ENCODE results near the gene ABCC3. TPM values are rescaled to one million over a fixed set of nuclear protein-coding genes. Genes with fewer than 3 reads are reported as not detected.

Gene ABCC3
- total RNA-seq, 1 experiment from 2014 or later, result 66.2 TPM

GRCh38 chr17:50585346-50585745 lies 49.3 kb upstream of the ABCC3 start:
- H4K20me1 ChIP-seq (ENCODE audit: insufficient read depth), result no peaks in the 10 kb centered on the region
- H3K27me3 ChIP-seq (ENCODE audit: insufficient read depth, low read length), result no peaks in the 10 kb centered on the region
- RAD21 ChIA-PET (ENCODE audit: low non-redundant PET in 1 of 2, low total read pairs in 2 of 2, uncharacterized antibody in 2 of 2, unreplicated experiment in 2 of 2), result no interaction called here
- TF ChIP-seq SIN3A (IDR thresholded peaks at IDR 0.05; ENCODE audit: low read depth) (no peak), FOSL1 (IDR thresholded peaks at IDR 0.05; ENCODE audit: low read depth) (no peak), CEBPB (IDR thresholded peaks at IDR 0.05; ENCODE audit: low read depth) (no peak), YY1 (IDR thresholded peaks at IDR 0.05; ENCODE audit: extremely low read depth, insufficient replicate concordance, low read depth, low read length) (no peak), CBX3 (IDR thresholded peaks at IDR 0.05; ENCODE audit: low read depth) (no peak), POLR2AphosphoS5 (IDR thresholded peaks at IDR 0.05; ENCODE audit: low read depth, low read length) (no peak), POLR2A (IDR thresholded peaks at IDR 0.05; ENCODE audit: borderline replicate concordance, extremely low read depth, insufficient read depth, insufficient read length) (no peak), ZNF274 (IDR thresholded peaks at IDR 0.05; ENCODE audit: low read depth, low read length) (no peak), EGR1 (IDR thresholded peaks at IDR 0.05; ENCODE audit: low read depth) (no peak), ZFX (IDR thresholded peaks at IDR 0.05) (no peak), ZBTB33 (IDR thresholded peaks at IDR 0.05; ENCODE audit: extremely low read depth, insufficient replicate concordance, low read length) (no peak), ATF3 (IDR thresholded peaks at IDR 0.05) (no peak), ELF1 (IDR thresholded peaks at IDR 0.05; ENCODE audit: borderline replicate concordance, low read depth) (no peak)
- no peaks in the 10 kb centered on the region for H3K4me1 ChIP-seq (ENCODE audit: control insufficient read depth in 1 of 2, insufficient read depth in 2 of 2, low read length in 2 of 2)
- no peaks in the 10 kb centered on the region for H3K9me3 ChIP-seq (ENCODE audit: control insufficient read depth in 1 of 2, insufficient read depth in 1 of 2, low read depth in 1 of 2, low read length in 2 of 2)
- no peak overlapping the region for H3K4me2 ChIP-seq (ENCODE audit: low read length)
- H2AFZ ChIP-seq (ENCODE audit: low read depth, low read length, poor library complexity, severe bottlenecking), result no peak overlapping the region
- H3K79me2 ChIP-seq (ENCODE audit: insufficient read depth, low read length), result no peaks in the 10 kb centered on the region
- CTCF ChIA-PET, result no interaction called here
- H3K36me3 ChIP-seq (ENCODE audit: control insufficient read depth in 1 of 2, insufficient read depth in 2 of 2, low read length in 2 of 2), result no peaks in the 10 kb centered on the region
- no peak overlapping the region for H3K27ac ChIP-seq (ENCODE audit: low read depth, low read length)
- ATAC-seq (no peak), DNase-seq (ENCODE audit: low read depth, low spot score) (no peak)
- intact Hi-C loops (cut with micrococcal nuclease), result no loop called here
- H3K4me3 ChIP-seq (replicated peaks in 1 of 2; ENCODE audit: low read depth in 1 of 2, low read length in 2 of 2), result no peak overlapping the region
- no TSS peak for BruUV-seq (replicated peaks)
- H3K9me2 ChIP-seq (ENCODE audit: insufficient read depth), result no peaks in the 10 kb centered on the region
- H3K9ac ChIP-seq (ENCODE audit: low read length), result no peak overlapping the region
- POLR2A ChIA-PET, result no interaction called here
